ENCODE data around the gene ENHO.

- TF ChIP-seq POLR2A (IDR thresholded peaks at IDR 0.05) (no peak), CTCF (IDR thresholded peaks at IDR 0.05 in 8 of 11, conservative IDR thresholded peaks at IDR 0.05 in 3 of 11) (no peak)
These were observed 13.8 kb downstream of the ENHO start for GRCh38 chr9:34508951-34509350.
